Type B pancreatic cell (in vitro differentiated cells): ENCODE results near the gene INTS7. TPM values are rescaled to one million over a fixed set of nuclear protein-coding genes. Genes with fewer than 3 reads are reported as not detected.

Experiments
- DNase-seq: peaks from one replicate; pipeline ENCODE4 v3.0.0; 2021; ENCODE audit warnings: mixed read lengths; ENCODE audit not compliant: unreplicated experiment; ENCODE audit errors: extremely low spot score
- H3K27ac Mint-ChIP-seq: 2 replicates; pipeline ENCODE4 v1.8.0; 2021; ENCODE audit warnings: mild to moderate bottlenecking, mixed read lengths
- H3K27me3 Mint-ChIP-seq: 2 replicates; pipeline ENCODE4 v1.8.0; 2021; ENCODE audit warnings: mixed read lengths
- H3K36me3 Mint-ChIP-seq: 2 replicates; pipeline ENCODE4 v1.8.0; 2021; ENCODE audit warnings: mixed read lengths
- H3K4me1 Mint-ChIP-seq: one replicate; pipeline ENCODE4 v1.8.0; 2021; ENCODE audit warnings: mixed read lengths; ENCODE audit not compliant: unreplicated experiment
- H3K4me3 Mint-ChIP-seq: 2 replicates; pipeline ENCODE4 v1.8.0; 2021; ENCODE audit warnings: mild to moderate bottlenecking, mixed read lengths
- H3K9me3 Mint-ChIP-seq: 2 replicates; pipeline ENCODE4 v1.8.0; 2021; ENCODE audit warnings: mixed read lengths
- CTCF ChIP-seq: fragments of 200-600 bp; sonication (generic); conservative IDR thresholded peaks from 2 replicates; pipeline ENCODE4 v1.5.0; 2021; ENCODE audit warnings: antibody characterized with exemption, mild to moderate bottlenecking
- total RNA-seq: library from RNA; stranded (reverse); gene quantifications from 2 replicates; pipeline ENCODE4 v1.2.1, GENCODE V29; 2021; ENCODE audit warnings: low replicate concordance

Gene INTS7
- total RNA-seq, 1 donor from 2014 or later: 23.9 TPM

GRCh38 chr1:211932933-211933254 is 102.5 kb downstream of the INTS7 start:
- no peaks in the 10 kb centered on the region for H3K27me3 Mint-ChIP-seq
- H3K27ac Mint-ChIP-seq: no peak overlapping the region
- H3K9me3 Mint-ChIP-seq: no peaks in the 10 kb centered on the region
- TF ChIP-seq CTCF: no peak
- H3K36me3 Mint-ChIP-seq: no peaks in the 10 kb centered on the region
- no peak for DNase-seq
- H3K4me1 Mint-ChIP-seq: peaks cover 37% of the 10 kb centered on the region
- no peak overlapping the region for H3K4me3 Mint-ChIP-seq

DNA sequence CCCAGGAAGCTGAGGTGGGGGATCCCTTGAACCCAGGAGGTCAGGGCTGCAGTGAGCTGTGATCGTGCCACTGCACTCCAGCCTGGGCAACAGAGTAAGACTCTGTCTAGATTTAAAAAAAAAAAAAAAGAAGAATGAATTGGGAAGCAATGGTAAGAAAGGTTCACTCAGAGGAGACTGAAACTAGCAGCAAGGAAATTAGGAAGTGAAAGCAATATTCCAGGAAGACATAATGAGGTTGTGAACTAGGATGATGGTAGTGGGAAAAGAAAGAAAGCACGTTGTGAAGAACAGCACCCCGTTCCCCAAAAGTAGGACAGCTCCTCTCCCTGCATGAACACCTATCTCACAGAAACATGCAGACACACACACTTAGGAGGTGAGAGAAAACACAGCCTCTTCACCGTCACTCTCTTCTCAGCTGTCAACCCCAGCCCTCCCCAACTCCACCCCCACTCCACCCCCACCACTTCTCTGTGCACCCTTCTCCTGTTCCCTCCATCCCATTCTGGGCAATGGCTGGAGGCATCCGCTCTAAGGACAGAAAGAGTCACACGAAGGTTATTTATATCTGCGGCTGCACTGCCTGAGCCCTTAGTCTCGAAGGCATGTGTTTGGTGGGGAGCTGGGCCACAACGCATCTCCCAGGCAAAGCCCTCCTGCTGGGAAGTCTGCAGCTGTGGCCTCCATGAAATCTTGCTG is 103.0 kb downstream of the INTS7 start:
- TF ChIP-seq CTCF: no peak
- Mint-ChIP-seq H3K27ac (no peak overlapping the region), H3K4me1 (peaks cover 37% of the 10 kb centered on the region), H3K4me3 (no peak overlapping the region), H3K9me3 (no peaks in the 10 kb centered on the region), H3K27me3 (no peaks in the 10 kb centered on the region), H3K36me3 (no peaks in the 10 kb centered on the region)
- DNase-seq: no peak

- no peak for TF ChIP-seq CTCF
- H3K4me3 Mint-ChIP-seq: no peak overlapping the region
- no peaks in the 10 kb centered on the region for H3K36me3 Mint-ChIP-seq
- H3K4me1 Mint-ChIP-seq: peaks cover 27% of the 10 kb centered on the region
- no peak for DNase-seq
- no peaks in the 10 kb centered on the region for H3K27me3 Mint-ChIP-seq
- H3K27ac Mint-ChIP-seq: peak overlapping the region; percentile 88
- H3K9me3 Mint-ChIP-seq: no peaks in the 10 kb centered on the region
These were observed 105.7 kb downstream of the INTS7 start for GRCh38 chr1:211929683-211930082.

- no peak for TF ChIP-seq CTCF
- Mint-ChIP-seq H3K4me1 (peaks cover 24% of the 10 kb centered on the region), H3K4me3 (peak overlapping the region; percentile 64), H3K36me3 (no peaks in the 10 kb centered on the region), H3K9me3 (no peaks in the 10 kb centered on the region), H3K27ac (peak overlapping the region; percentile 88), H3K27me3 (no peaks in the 10 kb centered on the region)
- no peak for DNase-seq
These were observed 106.2 kb downstream of the INTS7 start for GRCh38 chr1:211928993-211929637.

DNA sequence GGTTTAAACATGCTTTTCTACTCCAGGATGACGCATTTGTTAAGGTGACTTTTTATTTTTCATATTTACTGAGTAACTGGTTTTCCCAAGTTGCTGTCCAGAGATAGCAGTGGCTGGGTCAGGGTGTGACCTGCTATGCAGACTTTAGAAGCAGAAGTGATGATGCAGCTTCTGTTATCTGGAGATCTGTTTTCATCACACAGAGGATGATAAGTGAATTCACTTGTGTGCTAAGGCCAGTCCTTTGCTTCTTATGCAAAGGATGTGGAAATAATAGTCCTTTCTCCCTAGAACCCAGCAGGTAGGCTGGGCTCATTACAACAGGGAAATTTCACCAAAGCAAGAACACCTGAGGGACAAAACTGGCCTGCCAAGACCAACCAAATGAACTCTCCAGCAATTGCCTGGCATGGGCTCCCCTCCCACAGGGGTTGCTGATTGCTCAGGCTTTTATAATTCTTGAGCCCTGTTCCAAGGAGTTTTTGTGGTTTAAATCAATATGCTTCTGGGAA is 107.0 kb downstream of the INTS7 start:
- Mint-ChIP-seq H3K9me3 (no peaks in the 10 kb centered on the region), H3K4me3 (peak overlapping the region; percentile 7), H3K36me3 (no peaks in the 10 kb centered on the region), H3K27me3 (no peaks in the 10 kb centered on the region), H3K4me1 (peaks cover 24% of the 10 kb centered on the region), H3K27ac (peak overlapping the region; percentile 88)
- no peak for TF ChIP-seq CTCF
- DNase-seq: no peak
